Vagina (tissue), 2 donors: Measurements from ENCODE around the gene PSMA4. TPM values are rescaled to one million over a fixed set of nuclear protein-coding genes. Genes with fewer than 3 reads are reported as not detected.
"Not testable (repeated sequence)": the region's sequence is repeated elsewhere in the genome, so short reads cannot be mapped to it uniquely, and the experiment has no call there.

Experiments used
- DNase-seq, 2 donors: peaks; one replicate each; pipeline ENCODE4 v3.0.0-alpha.2; 2017; ENCODE audit errors: extremely low spot score in 2 of 2
- H3K27ac ChIP-seq: fragments of 200-600 bp; sonication (generic); one replicate; pipeline ENCODE4 v1.5.1; 2019
- H3K27me3 ChIP-seq: fragments of 200-600 bp; sonication (generic); one replicate; pipeline ENCODE4 v1.5.1; 2019
- H3K36me3 ChIP-seq, 2 donors: fragments of 200-600 bp; sonication (generic); one replicate each; pipeline ENCODE4 v1.5.1; 2017 to 2019
- H3K4me1 ChIP-seq: fragments of 200-600 bp; sonication (generic); one replicate; pipeline ENCODE4 v1.5.1; 2019
- H3K4me3 ChIP-seq, 2 donors: fragments of 200-600 bp; sonication (generic); 1 replicate in 1 of 2; 2 replicates in 1 of 2; pipeline ENCODE4 v1.5.1; 2016 to 2019
- H3K9me3 ChIP-seq: fragments of 200-600 bp; sonication (generic); one replicate; pipeline ENCODE4 v1.5.1; 2019
- CTCF ChIP-seq, 3 experiments: fragments of 450-650 bp in 2 of 3; fragments of 200-600 bp in 1 of 3; sonication (generic) in 1 of 3; IDR thresholded peaks; one replicate each; pipeline ENCODE4 v1.5.1; 2017 to 2019; ENCODE audit warnings: antibody characterized with exemption in 3 of 3, mild to moderate bottlenecking in 2 of 3, moderate library complexity in 2 of 3
- POLR2A ChIP-seq, 2 donors: fragments of 450-650 bp; IDR thresholded peaks; one replicate each; pipeline ENCODE4 v1.6.1; 2017; ENCODE audit warnings: antibody characterized with exemption in 2 of 2, mild to moderate bottlenecking in 2 of 2, moderate library complexity in 2 of 2
- POLR2AphosphoS5 ChIP-seq, 2 donors: sonication (generic); formaldehyde crosslinking; IDR thresholded peaks; one replicate each; pipeline ENCODE4 v1.9.0; 2017; ENCODE audit warnings: antibody characterized with exemption in 2 of 2, mild to moderate bottlenecking in 2 of 2, low read depth in 1 of 2; ENCODE audit not compliant: insufficient read depth in 1 of 2
- intact Hi-C: fragments of 100-400 bp; cut with DNase I; formaldehyde crosslinking; loops from one replicate; pipeline ENCODE4 v1.15.1; 2023
- total RNA-seq: library from RNA; depleted of rRNA; stranded (reverse); fragments of >200 nt; gene quantifications from one replicate; pipeline ENCODE4 v1.2.3, GENCODE V29; 2016

PSMA4 gene
- total RNA-seq, 1 donor from 2014 or later = 107 TPM

DNA sequence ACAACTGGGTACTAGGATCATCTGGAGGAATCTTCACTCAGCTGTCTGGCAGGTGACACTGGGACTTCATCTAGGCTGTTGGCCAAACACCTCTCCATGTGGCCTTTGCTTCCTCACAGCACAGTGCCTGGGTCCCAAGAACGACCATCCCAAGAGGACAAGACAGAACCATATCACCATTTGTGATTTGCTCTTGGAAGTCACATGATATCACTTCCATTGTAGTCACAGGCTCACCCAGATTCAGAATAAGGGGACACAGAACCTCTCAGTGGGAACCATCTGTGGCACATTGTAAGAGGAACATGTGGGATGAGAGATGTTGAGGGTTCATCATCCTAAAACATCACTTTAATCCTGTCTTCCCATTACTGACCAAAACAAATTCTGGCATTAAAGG lies 1.9 kb upstream of the PSMA4 start:
- H3K9me3 ChIP-seq = no peaks in the 10 kb centered on the region
- no peak overlapping the region for H3K4me3 ChIP-seq
- intact Hi-C loops = no loop called here
- TF ChIP-seq CTCF (IDR thresholded peaks at IDR 0.05) = no peak
- TF ChIP-seq POLR2A (IDR thresholded peaks at IDR 0.05) = no peak
- TF ChIP-seq POLR2AphosphoS5 (IDR thresholded peaks at IDR 0.05; ENCODE audit: insufficient read depth in 1 of 2, low read depth in 1 of 2) = no peak
- peaks cover 26% of the 10 kb centered on the region for H3K4me1 ChIP-seq
- no peaks in the 10 kb centered on the region for H3K27me3 ChIP-seq
- peak overlapping the region; percentile 21 for H3K27ac ChIP-seq
- DNase-seq = no peak
- peaks cover 0 to 5% of the 10 kb centered on the region in 2 donors for H3K36me3 ChIP-seq

DNA sequence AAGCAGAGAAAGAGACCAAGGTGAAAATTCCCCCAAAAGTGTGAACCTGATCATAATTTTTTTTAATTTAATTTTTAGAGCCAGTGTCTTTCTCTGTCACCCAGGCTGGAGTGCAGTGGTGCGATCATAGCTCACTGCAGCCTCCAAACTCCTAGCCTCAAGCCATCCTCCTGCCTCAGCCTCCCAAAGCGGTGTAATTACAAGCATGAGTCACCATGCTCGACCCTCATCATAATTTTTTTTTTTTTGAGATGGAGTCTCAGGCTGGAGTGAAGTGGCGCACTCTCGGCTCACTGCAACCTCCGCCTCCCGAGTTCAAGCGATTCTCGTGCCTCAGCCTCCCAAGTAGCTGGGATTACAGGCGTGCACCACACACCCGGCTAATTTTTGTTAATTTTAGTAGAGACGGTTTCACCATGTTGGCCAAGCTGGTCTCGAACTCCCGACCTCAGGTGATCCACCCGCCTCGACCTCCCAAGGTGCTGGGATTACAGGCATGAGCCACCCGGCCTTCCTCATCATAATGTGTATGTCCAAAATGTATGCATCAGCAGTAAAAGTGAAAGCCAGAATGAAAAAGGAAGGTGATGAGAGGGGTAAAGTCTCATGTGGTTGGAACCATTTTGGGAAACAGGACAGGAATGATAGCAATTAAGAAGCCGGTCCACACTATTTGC lies 642 bp upstream of the PSMA4 start:
- peaks cover 26% of the 10 kb centered on the region for H3K4me1 ChIP-seq
- H3K36me3 ChIP-seq, DNase-seq, intact Hi-C loops, H3K27me3 ChIP-seq, H3K9me3 ChIP-seq: not testable (repeated sequence)
- peak overlapping the region; percentile 59 to 77 for H3K4me3 ChIP-seq
- H3K27ac ChIP-seq = peak overlapping the region; percentile 92

DNA sequence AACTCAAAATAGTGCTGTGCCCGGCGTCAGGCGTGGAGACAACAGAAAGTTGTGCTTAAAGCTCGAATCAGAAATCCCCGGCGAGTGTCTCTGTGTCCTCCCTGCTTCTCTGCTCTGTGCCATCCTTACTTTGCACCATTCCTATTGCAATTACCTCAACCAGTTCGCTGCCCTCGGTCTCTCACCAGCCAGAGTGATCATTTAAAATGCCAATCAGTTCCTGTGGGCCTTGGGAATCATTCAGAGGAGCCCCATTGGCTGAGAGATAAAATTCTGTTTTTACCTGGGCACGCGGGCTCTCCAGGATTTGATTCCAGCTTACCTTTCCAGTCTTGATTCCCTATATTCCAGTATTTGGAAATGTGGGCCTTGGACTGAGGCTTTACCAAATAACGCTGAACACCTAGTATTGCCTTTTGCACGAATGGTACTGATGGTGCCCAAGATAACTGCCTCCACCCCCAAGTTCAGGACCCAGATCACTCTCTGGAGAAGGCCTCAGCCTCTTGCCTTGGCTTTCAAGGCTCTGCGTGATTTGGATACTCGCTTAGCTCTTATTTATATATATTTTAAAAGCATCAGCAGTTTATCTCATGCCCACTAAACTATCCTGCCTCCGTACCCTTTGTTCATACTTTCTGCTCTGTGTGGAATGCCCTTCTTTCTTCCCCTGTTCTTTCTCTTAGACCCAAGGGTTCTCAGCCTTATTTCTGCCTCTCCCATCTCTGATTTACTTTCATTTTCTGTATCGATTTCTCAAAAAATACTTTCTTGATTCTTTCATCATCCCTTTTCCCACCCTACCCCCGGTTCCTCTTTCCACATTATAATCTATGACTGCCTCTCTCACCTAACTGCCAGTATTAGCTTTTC lies 863 bp downstream of the PSMA4 start:
- intact Hi-C loops = no loop called here
- H3K9me3 ChIP-seq = no peaks in the 10 kb centered on the region
- peaks cover 26% of the 10 kb centered on the region for H3K4me1 ChIP-seq
- H3K27me3 ChIP-seq = no peaks in the 10 kb centered on the region
- peak overlapping the region; percentile 59 to 77 for H3K4me3 ChIP-seq
- TF ChIP-seq CTCF (IDR thresholded peaks at IDR 0.05) = no peak
- no peak for TF ChIP-seq POLR2AphosphoS5 (IDR thresholded peaks at IDR 0.05; ENCODE audit: insufficient read depth in 1 of 2, low read depth in 1 of 2)
- TF ChIP-seq POLR2A (IDR thresholded peaks at IDR 0.05) = no peak
- no peak for DNase-seq
- H3K36me3 ChIP-seq = peaks cover 0 to 24% of the 10 kb centered on the region in 2 donors
- H3K27ac ChIP-seq = peak overlapping the region; percentile 92

DNA sequence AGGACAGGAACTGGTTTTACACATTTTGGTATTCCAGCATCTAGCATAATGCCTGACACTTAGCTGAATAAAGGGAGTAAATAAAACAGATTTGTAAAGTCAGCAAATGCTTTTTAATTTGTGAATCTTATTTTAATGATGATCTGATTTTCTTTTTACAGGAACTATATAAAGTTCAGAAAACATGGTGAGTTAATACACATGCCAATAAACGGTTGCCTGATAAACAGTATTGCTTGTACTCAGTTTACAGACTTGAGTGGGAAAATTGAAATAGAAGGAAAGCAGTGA lies 1.4 kb downstream of the PSMA4 start:
- DNase-seq = no peak
- intact Hi-C loops = no loop called here
- Histone ChIP-seq H3K4me1 (peaks cover 26% of the 10 kb centered on the region), H3K27ac (peak overlapping the region; percentile 92), H3K4me3 (peak overlapping the region; percentile 59 to 77), H3K9me3 (no peaks in the 10 kb centered on the region), H3K27me3 (no peaks in the 10 kb centered on the region), H3K36me3 (peaks cover 0 to 30% of the 10 kb centered on the region in 2 donors)
- TF ChIP-seq CTCF (IDR thresholded peaks at IDR 0.05) = no peak
- no peak for TF ChIP-seq POLR2A (IDR thresholded peaks at IDR 0.05)
- TF ChIP-seq POLR2AphosphoS5 (IDR thresholded peaks at IDR 0.05; ENCODE audit: insufficient read depth in 1 of 2, low read depth in 1 of 2) = no peak

DNA sequence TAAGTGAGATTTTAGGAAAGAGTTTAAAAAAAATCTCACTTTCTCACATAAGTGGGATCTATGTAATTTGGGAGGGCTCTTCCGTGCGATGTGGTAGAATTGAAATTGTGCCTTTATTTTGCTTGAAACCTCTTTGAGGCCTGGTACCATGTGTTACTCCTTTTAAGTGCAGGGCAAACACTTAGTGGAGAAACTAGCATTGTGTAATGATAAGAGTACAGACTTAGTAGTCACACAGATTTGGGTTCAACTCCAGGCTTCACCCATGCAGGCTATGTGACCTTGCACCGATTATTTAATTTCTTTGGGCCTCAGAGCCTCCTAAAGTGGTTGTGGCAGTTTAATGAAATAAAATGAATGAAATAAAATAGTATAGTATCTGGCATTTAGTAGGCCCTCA lies 2.4 kb downstream of the PSMA4 start:
- Histone ChIP-seq H3K4me3 (no peak overlapping the region), H3K9me3 (no peaks in the 10 kb centered on the region), H3K27ac (no peak overlapping the region), H3K36me3 (peaks cover 0 to 40% of the 10 kb centered on the region in 2 donors), H3K4me1 (peaks cover 26% of the 10 kb centered on the region), H3K27me3 (no peaks in the 10 kb centered on the region)
- TF ChIP-seq POLR2A (IDR thresholded peaks at IDR 0.05) (no peak), POLR2AphosphoS5 (IDR thresholded peaks at IDR 0.05; ENCODE audit: insufficient read depth in 1 of 2, low read depth in 1 of 2) (no peak), CTCF (IDR thresholded peaks at IDR 0.05) (no peak)
- DNase-seq = no peak
- intact Hi-C loops = no loop called here
